NB4 (cell line): Measurements from ENCODE around the gene PAK5.

Experiments
- DNase-seq: peaks from one replicate; pipeline ENCODE4 v3.0.0; 2010; ENCODE audit warnings: low read depth
- H3K4me3 ChIP-seq: one replicate; pipeline ENCODE4 v1.5.1; 2011; ENCODE audit warnings: mild to moderate bottlenecking, low read depth, low read length, moderate library complexity
- MAX ChIP-seq: IDR thresholded peaks from 2 replicates; pipeline ENCODE4 v1.6.1; 2011; ENCODE audit warnings: low read depth, low read length
- MYC ChIP-seq: IDR thresholded peaks from 2 replicates; pipeline ENCODE4 v1.6.1; 2011; ENCODE audit warnings: low read depth, low read length
- POLR2A ChIP-seq: IDR thresholded peaks from 2 replicates; pipeline ENCODE4 v1.6.1; 2011; ENCODE audit warnings: mild to moderate bottlenecking; ENCODE audit not compliant: insufficient read length; ENCODE audit errors: extremely low read depth
- TF ChIP-seq, protein P1 (sequence below): IDR thresholded peaks from one replicate; pipeline ENCODE4 v1.5.1; 2012; ENCODE audit warnings: low read depth, low read length

PAK5 gene

DNA sequence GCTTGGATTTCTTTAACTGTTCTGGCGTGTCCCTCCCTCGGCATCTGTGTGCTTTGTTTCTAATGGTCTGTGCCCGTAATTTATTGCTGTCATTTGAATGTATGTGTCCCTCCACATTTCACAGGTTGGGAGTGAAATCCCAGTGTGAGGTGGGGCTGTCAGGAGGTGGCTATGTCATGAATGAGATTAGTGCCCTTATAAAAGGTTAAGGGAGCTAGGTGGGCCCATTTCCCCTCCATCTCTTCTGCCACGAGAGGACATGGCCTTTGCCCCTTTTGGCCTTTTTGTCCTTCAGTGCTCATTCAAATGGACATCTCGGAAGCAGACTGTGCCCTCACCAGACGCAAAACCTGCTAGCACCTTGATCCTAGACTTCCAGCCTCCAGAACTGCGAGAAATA, 228.2 kb downstream of the PAK5 start:
- DNase-seq = no peak
- H3K4me3 ChIP-seq = no peak overlapping the region
- TF ChIP-seq POLR2A (no peak), MAX (no peak), MYC (no peak)
- TF ChIP-seq, protein P1, sequence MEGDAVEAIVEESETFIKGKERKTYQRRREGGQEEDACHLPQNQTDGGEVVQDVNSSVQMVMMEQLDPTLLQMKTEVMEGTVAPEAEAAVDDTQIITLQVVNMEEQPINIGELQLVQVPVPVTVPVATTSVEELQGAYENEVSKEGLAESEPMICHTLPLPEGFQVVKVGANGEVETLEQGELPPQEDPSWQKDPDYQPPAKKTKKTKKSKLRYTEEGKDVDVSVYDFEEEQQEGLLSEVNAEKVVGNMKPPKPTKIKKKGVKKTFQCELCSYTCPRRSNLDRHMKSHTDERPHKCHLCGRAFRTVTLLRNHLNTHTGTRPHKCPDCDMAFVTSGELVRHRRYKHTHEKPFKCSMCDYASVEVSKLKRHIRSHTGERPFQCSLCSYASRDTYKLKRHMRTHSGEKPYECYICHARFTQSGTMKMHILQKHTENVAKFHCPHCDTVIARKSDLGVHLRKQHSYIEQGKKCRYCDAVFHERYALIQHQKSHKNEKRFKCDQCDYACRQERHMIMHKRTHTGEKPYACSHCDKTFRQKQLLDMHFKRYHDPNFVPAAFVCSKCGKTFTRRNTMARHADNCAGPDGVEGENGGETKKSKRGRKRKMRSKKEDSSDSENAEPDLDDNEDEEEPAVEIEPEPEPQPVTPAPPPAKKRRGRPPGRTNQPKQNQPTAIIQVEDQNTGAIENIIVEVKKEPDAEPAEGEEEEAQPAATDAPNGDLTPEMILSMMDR = no peak

DNA sequence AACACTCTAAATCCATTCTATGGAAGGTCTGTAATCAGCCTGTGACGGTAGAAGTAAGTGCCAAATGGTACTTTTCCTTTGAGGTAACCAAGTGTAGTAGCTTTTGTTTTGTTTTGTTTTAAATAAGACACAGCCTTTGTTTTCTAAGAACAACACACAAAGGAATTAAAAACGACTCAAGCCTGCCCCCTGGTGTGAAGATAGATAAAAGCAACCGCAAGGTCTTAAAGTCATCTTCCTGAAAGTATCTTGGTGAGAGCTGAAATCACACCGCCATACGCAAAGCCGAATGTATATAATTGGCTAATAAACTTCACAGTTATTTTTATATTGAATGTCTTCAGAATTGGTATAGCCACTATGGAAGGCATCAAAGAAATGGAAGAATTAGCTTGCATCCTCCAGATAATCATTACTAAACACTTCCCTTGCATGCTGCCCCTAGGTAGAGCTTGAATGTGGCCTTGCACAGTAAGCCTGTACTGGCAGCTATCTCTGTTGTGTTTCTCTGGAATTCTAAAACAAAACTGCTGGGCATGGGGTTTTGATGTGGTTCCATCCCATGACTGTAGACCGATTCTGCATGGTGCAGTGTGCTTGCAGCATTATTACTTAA, 228.9 kb downstream of the PAK5 start:
- TF ChIP-seq, protein P1 = peak; percentile 54
- TF ChIP-seq MAX (no peak), POLR2A (no peak), MYC (no peak)
- peak; percentile 74 for DNase-seq
- H3K4me3 ChIP-seq = no peak overlapping the region

DNA sequence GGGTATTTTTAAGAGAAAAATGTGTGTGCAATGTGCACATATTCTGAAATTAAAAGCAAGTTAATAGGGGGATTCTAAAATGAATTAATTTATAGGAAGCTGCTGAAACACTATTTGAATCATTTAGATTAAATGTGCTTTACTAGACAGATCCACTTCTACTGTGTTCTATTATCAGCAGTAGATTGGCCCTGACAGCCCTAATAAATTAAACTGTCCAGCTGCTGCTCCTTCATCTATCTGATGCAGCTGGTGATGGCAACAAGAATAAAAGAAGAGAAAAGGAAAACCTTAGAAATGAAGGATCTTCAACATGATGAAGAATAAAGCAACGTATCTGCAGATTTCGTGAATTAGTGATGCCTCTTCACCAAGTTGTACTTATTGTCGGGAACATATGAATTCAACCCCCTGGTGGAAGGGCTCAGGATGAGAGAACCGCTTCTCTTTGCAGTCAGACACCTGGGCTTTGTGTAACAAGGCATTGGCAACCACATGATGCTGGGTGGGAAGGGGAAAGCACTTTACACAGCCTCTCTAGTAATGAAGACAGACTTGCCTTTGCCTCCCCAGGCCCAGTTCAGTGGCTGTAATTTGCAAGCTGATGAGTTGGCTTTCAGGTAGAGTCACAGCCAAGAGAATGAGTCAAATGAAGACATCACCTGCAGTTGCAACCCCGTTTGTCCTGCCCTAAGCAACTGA, 230.1 kb downstream of the PAK5 start:
- H3K4me3 ChIP-seq = no peak overlapping the region
- DNase-seq = no peak
- TF ChIP-seq, protein P1 = no peak
- no peak for TF ChIP-seq MAX
- no peak for TF ChIP-seq MYC
- TF ChIP-seq POLR2A = no peak

DNA sequence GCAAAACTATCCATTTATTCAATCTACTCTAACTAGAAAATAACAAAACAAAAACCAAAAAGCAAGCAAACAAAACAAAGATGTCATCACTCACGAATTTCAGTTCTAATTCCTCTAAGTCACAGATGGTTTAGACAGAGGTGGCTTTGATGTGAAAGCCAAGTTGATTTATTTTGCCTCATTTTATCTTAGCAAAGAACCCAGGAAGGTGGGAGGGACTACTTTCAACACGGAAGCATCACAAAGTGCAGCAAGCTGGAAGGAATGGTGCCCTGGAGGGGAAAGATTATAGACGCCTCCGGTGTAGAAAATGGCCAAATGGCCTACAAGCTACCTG, 236.1 kb downstream of the PAK5 start:
- TF ChIP-seq, protein P1 = no peak
- no peak for TF ChIP-seq MYC
- no peak for TF ChIP-seq POLR2A
- no peak for TF ChIP-seq MAX
- no peak for DNase-seq
- H3K4me3 ChIP-seq = no peak overlapping the region

DNA sequence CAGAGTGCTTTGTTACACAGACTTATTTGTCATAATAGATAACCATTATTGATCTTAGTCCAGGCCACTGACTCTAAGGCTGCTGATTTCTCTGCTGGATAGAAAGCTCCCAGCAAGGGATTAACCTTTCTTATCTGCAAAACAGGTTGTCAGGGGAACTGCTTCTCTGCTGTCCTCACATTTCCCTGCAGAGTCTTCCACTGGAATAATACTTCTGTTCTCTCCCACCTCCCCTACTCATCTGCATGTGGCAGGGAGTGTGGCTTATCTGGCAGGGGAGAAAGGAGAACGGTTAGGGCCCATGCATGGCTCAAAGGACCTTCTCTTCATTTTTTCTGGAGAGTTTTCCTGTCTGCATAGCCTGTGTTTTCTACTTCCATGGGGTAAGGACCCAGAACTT, 238.3 kb downstream of the PAK5 start:
- DNase-seq = no peak
- TF ChIP-seq, protein P1 = no peak
- TF ChIP-seq POLR2A (no peak), MYC (no peak), MAX (no peak)

More for the DNA sequence above, 238.3 kb downstream of the PAK5 start:
- H3K4me3 ChIP-seq = no peak overlapping the region
